K562 (cell line): ENCODE results near the gene CYRIA. TPM values are rescaled to one million over a fixed set of nuclear protein-coding genes. Genes with fewer than 3 reads are reported as not detected.
A peak's percentile ranks its signal among the peaks of the same experiment; 100 is the strongest.

Experiments
- FOSL1 ChIP-seq: fragments of 200-800 bp; sonication (Bioruptor generic); conservative IDR thresholded peaks from 2 replicates; pipeline ENCODE4 v1.6.1; 2016; ENCODE audit warnings: missing genetic modification characterization, missing compliant biosample characterization
- HIVEP1 ChIP-seq: fragments of 250-450 bp; sonication (Bioruptor Pico); IDR thresholded peaks from 2 replicates; pipeline ENCODE4 v1.4.0; 2020; ENCODE audit warnings: mild to moderate bottlenecking
- NR2C1 ChIP-seq, 2 experiments: fragments of 450-650 bp; IDR thresholded peaks; 2 replicates each; pipeline ENCODE4 v1.6.1; 2017; ENCODE audit warnings: mild to moderate bottlenecking in 2 of 2, antibody characterized with exemption in 1 of 2, inconsistent platforms in 1 of 2, missing compliant biosample characterization in 1 of 2, missing genetic modification characterization in 1 of 2
- RAD21 ChIP-seq, 2 experiments: fragments of 250-450 bp in 1 of 2; fragments of 450-650 bp in 1 of 2; sonication (Bioruptor Pico) in 1 of 2; formaldehyde crosslinking in 1 of 2; IDR thresholded peaks in 1 of 2; conservative IDR thresholded peaks in 1 of 2; 2 replicates each; pipeline versions ENCODE4 v1.4.0 to v1.8.0; 2020 to 2022; ENCODE audit warnings: mild to moderate bottlenecking in 2 of 2, moderate library complexity in 1 of 2
- ZNF134 ChIP-seq: fragments of 250-450 bp; sonication (Bioruptor Pico); conservative IDR thresholded peaks from 2 replicates; pipeline ENCODE4 v1.4.0; 2020
- ZNF764 ChIP-seq: fragments of 250-450 bp; sonication (Bioruptor Pico); IDR thresholded peaks from 2 replicates; pipeline ENCODE4 v1.4.0; 2020; ENCODE audit warnings: low read depth, mild to moderate bottlenecking, moderate library complexity
- polyA plus RNA-seq, 8 experiments: library from polyadenylated mRNA; depleted of rRNA in 4 of 8; stranded (reverse) in 5 of 8; unstranded in 3 of 8; fragments of >200 nt; fragmentation: Nextera tagmentation in 2 of 8; fragmentation: Illumina TruSeq in 1 of 8; extraction: Ambion mirVana in 2 of 8; extraction: Trizol in 1 of 8; gene quantifications; 2 replicates each; pipeline versions ENCODE4 v1.2.1 to v1.2.3, GENCODE V29; 2011 to 2014; ENCODE audit warnings: inconsistent platforms in 1 of 8, missing spikeins in 1 of 8
- total RNA-seq, 7 experiments: library from RNA; depleted of rRNA in 6 of 7; stranded (reverse); fragments of >200 nt in 6 of 7; fragmentation: Illumina TruSeq in 2 of 7; extraction: Trizol in 2 of 7; gene quantifications; 2 replicates each; pipeline versions ENCODE4 v1.2.1 to v1.2.3, GENCODE V29; 2011 to 2021; ENCODE audit warnings: low replicate concordance in 1 of 7
- TF ChIP-seq, protein P1 (sequence below), 2 experiments: fragments of 450-650 bp; formaldehyde crosslinking in 1 of 2; IDR thresholded peaks; 2 replicates each; pipeline versions ENCODE4 v1.4.0 to v1.6.1; 2014 to 2020; ENCODE audit warnings: mild to moderate bottlenecking in 2 of 2, borderline replicate concordance in 1 of 2, low read depth in 1 of 2

Gene CYRIA
- total and polyA plus RNA-seq, 9 of the 15 experiments (the other 6 are each of a cell fraction or from before 2014, with no cell fraction given), result 0.84 to 5.6 (median 3.0) TPM

DNA sequence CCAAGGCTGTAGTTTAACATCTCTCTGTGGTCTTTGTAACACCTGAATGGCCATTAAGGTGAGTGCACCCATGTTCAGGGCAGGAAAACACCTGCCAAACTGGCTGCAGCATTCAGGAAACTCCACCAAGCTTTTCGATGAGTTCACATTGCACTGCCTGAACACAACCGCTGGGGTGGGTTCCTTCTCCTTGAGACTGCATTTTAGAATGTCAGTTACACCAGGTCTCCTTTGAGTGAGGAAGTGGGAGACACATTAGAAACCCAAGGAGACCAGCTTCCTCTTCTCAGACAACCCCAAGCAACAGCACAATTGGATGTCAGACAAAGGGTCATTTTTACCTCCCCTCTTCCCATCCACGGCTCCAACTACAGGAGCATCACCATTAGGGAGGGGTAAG, 35.2 kb downstream of the CYRIA start (continued):
- TF ChIP-seq, protein P1, sequence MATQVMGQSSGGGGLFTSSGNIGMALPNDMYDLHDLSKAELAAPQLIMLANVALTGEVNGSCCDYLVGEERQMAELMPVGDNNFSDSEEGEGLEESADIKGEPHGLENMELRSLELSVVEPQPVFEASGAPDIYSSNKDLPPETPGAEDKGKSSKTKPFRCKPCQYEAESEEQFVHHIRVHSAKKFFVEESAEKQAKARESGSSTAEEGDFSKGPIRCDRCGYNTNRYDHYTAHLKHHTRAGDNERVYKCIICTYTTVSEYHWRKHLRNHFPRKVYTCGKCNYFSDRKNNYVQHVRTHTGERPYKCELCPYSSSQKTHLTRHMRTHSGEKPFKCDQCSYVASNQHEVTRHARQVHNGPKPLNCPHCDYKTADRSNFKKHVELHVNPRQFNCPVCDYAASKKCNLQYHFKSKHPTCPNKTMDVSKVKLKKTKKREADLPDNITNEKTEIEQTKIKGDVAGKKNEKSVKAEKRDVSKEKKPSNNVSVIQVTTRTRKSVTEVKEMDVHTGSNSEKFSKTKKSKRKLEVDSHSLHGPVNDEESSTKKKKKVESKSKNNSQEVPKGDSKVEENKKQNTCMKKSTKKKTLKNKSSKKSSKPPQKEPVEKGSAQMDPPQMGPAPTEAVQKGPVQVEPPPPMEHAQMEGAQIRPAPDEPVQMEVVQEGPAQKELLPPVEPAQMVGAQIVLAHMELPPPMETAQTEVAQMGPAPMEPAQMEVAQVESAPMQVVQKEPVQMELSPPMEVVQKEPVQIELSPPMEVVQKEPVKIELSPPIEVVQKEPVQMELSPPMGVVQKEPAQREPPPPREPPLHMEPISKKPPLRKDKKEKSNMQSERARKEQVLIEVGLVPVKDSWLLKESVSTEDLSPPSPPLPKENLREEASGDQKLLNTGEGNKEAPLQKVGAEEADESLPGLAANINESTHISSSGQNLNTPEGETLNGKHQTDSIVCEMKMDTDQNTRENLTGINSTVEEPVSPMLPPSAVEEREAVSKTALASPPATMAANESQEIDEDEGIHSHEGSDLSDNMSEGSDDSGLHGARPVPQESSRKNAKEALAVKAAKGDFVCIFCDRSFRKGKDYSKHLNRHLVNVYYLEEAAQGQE (IDR thresholded peaks at IDR 0.05; ENCODE audit: borderline replicate concordance), result 0 out of 2 replicates have a peak, but pooled peaks have one; percentile 4
- TF ChIP-seq, protein P1 (CRISPR knock-in tag; IDR thresholded peaks at IDR 0.05; ENCODE audit: low read depth), result no peak
- no peak for TF ChIP-seq HIVEP1 (CRISPR knock-in tag)
- no peak for TF ChIP-seq NR2C1 (IDR thresholded peaks at IDR 0.05)
- TF ChIP-seq NR2C1 (tag; IDR thresholded peaks at IDR 0.05), result no peak
- no peak for TF ChIP-seq ZNF134 (CRISPR knock-in tag)
- TF ChIP-seq RAD21 (CRISPR knock-in tag; conservative IDR thresholded peaks at IDR 0.05 in 1 of 2, IDR thresholded peaks at IDR 0.05 in 1 of 2), result peak in 1 of 2 experiments; percentile 44; a peak in 2 of 4 replicates
- TF ChIP-seq ZNF764 (CRISPR knock-in tag), result no peak
- TF ChIP-seq FOSL1 (tag), result 0 out of 2 replicates have a peak, but pooled peaks have one; percentile 7
